ENCODE measurements around the gene SALL1.

The SALL1 gene

DNA sequence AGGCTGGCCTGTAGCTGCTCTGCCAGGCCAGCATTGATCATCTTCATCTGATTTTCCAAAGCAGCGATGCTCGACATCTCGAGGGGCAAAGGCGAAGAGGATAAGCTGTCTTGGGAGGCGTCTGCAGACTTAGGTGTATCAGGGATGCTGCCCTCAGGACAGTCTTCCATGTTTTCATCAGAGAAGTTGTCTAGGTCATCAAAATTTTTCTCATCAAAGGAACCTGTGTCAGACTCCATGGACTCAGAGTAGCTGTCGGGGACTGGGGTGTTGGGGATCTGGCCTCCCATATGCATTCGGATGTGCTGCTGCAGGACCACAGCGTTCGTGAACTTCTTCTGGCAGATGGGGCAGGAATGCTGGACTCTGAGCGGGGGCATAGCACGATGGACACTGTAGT lies 11.5 kb downstream of the SALL1 start:
- no peak for DNase-seq

- no peak for DNase-seq
Observed at GRCh38 chr16:51138178-51138577, 12.9 kb downstream of the SALL1 start.

- DNase-seq, result no peak
Observed at GRCh38 chr16:51137097-51137496, 14.0 kb downstream of the SALL1 start.

DNA sequence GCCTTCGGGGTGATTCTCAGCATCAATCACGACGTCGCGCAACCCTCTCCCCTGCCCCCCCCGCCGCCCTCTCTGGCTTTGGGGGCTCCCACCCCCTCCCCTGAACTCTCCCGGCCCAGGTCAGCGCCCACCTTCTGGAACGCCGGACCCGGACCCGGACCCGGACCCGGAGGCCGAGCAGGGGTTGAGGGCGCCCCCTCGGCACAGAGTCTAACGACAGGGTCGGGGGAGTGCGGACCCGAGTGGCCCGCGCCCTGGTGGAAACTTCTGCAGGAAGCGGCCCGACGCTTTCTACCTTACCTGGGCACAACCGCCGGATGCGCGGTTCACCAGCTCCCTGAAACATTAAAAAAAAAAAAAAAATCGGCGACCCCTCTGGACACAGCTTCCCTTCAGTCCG lies 16.2 kb downstream of the SALL1 start:
- no peak for DNase-seq

GRCh38 chr16:51134269-51134812 lies 16.7 kb downstream of the SALL1 start:
- no peak for DNase-seq

- no peak for DNase-seq
Observed at GRCh38 chr16:51133688-51134087, 17.4 kb downstream of the SALL1 start.

DNA sequence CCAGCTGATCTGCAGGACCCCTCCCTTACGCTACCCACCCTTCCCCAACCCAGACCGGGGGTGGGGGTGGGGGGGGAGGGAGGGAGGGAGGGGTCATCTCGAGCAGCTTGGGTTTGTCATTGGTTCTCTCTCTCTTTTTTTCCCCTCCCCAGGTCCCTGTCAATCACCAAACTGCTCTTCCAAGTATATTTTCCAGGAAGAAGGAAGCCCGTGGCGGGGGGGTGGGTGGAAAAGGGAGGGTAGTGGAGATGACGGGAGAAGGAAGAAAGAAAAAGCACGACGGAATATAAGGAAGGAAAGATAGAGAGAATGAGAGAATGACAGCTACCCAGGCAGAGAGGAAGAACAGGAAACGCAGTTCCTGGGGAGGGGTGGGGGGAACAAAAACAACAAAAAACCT lies 17.9 kb downstream of the SALL1 start:
- DNase-seq, result no peak

DNA sequence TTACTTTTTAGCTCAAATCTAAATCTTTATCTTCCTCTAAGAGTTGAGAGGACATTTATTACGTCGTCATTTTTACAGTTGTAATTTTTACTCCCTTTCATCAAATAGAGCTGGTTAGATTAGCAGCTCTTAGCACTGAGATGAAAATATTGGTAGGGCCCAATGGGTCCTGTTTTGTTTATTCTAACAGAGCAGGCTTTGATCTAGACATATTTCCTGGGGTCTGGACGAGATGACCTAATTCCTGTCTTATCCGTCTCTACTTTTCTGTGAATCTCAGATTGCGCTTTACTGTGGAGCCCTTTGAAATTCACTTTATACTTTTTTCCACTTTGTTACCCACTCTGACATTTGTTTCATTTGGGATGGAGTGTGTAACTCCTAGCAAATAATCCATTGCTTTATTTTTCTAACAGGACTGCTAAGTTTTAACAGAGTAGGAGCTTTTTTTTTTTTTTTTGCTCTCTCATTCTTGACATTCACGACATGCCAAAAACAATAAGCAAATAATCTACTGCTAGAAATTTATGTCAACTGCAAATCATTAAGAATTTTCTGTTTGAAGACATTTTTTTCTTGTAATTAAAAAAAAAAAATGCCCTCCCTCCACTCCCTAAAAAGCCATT lies 18.5 kb downstream of the SALL1 start:
- no peak for DNase-seq

GRCh38 chr16:51131619-51132018 lies 19.5 kb downstream of the SALL1 start:
- DNase-seq, result no peak

DNA sequence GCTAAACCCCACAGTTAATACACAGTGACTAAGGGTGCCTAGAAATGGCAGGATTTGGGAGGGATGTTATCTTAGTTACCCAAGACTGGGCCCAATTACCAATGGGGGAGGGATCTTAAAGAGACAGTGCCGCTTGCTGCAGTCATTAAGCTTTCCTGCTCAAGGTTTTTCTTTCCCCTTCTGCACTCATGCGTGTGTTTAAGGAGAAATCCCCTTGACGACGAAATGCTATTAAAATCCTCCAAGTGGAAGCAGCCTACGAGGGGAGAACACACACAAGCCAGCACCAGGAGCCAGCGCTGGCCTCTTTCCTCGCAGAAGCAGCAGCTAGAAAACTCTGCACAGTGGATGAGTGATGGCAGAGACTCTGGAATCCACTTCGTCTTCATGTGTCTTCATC lies 22.0 kb downstream of the SALL1 start:
- DNase-seq, result no peak

GRCh38 chr16:51125992-51126391 lies 25.1 kb downstream of the SALL1 start:
- DNase-seq, result no peak

DNA sequence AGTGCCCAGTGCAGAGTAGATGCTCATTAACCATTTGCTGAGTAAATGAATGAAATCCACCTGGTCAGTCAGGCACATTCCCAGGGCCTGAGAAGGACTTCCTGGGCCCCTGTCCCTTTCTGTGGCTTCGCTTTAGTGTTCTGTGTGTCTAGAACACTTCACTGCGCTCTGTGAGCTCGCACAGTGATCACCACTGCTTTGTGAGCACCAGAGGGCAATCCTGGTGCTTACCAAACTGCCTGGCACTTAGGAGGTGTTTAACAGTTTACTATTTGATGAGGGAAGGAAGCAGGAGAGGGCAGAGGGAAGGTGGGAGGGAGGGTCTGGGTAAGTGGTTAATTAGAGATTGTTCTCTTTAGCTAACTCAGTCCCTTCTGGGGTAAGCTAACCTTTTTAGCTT lies 26.2 kb downstream of the SALL1 start:
- DNase-seq, result no peak

DNA sequence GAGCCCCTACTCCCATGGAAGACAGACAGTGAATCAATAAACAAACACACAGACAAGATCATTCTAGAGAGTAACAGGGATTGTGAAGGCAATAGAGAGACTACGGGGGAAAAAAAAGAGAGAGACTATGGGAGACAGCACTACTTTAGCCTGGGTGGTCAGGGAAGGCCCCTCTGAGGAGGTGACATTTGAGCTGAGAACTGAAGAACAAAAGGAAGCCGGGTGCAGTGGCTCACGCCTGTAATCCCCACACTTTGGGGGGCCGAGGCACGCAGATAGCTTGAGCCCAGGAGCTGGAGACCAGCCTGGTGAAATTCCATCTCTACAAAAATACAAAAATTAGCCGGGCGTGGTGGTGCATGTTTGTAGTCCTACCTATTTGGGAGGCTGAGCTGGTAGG lies 29.2 kb downstream of the SALL1 start:
- DNase-seq, result no peak

DNA sequence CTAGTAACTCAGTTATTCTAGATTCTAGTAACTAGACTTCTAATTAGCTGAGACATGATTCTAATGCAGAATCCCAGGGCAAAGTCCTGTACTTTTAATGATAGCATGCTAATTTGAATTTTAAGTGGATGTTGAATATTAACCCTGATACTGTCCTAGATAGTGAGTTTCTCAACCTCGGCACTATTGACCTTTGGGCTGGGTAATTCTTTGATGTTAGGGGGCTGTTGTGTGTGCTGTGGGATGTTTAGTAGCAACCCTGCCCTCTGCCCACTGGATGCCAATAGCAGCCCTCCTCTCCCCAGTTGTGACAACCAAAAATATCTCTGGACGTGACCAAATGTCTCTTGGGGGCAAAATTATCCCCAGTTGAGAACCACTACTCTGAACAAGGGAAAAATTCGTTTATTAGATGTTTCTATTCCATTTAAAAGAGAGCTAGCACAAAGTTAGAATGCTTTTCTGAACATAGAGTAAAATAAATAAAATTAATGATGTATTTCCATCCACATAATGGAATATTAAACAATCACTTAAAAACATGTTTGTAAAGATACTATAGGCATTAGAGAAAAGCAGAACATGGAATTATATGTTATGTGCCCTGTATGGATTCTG lies 30.2 kb downstream of the SALL1 start:
- no peak for DNase-seq

GRCh38 chr16:51119973-51120729 lies 30.9 kb downstream of the SALL1 start:
- no peak for DNase-seq

DNA sequence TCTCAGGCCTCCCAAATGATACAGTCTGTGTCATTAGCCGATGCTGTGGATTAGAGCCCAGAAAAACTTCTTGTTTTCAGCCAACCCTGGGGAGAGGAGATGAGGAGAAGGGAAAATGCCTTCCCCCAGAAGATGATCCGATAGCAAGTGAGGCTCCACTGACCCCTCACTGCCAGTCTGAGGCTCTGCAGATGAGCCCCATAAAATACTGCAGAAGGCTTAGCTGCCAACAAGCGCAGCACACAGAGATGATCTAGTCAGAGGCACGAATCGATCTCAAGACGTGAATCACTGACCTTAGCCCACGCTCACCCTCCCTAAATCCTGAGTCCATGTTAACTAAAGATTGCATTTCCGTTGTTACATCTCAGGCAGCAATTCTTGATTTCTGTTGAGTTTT lies 31.5 kb downstream of the SALL1 start:
- no peak for DNase-seq

DNA sequence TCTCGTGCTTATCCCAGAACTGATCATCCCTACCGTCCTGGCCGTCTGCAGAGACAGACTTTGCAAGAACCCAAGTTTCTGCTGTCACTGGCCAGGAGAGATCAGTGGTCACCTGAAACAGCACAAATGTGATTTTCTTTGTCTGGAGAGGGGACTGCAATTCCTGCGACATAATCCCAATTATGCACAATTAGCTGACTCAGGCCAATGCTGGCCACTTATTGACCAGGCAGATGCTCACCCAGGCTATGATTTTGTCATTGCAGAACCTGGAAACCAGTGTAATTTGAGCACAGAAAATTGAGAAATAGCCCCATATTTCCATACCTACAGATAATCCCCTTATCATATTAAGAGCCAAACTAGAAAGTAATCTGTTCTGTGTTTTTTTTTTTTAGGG lies 34.7 kb downstream of the SALL1 start:
- DNase-seq, result no peak

DNA sequence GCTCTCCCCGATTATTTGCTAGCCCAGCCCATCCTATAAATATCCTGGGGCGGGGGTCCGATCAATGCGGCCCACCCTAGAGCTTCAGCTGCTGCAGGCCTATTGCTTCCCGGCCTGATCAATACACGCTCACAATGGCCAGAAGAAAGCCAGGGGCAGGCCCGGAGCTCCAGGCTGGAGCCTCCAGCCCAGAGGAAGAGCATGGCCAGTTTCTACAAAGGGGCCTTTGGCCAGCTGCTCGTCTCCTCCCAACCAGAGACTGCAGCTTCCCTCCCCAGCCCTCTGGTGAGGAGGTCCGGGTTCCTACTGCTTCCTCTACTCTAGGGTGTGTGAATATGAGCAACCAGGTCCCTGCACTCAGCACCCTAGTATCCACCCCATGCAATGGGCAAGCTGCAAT lies 36.7 kb downstream of the SALL1 start:
- DNase-seq, result no peak

GRCh38 chr16:51113236-51114125 lies 37.6 kb downstream of the SALL1 start:
- no peak for DNase-seq

DNA sequence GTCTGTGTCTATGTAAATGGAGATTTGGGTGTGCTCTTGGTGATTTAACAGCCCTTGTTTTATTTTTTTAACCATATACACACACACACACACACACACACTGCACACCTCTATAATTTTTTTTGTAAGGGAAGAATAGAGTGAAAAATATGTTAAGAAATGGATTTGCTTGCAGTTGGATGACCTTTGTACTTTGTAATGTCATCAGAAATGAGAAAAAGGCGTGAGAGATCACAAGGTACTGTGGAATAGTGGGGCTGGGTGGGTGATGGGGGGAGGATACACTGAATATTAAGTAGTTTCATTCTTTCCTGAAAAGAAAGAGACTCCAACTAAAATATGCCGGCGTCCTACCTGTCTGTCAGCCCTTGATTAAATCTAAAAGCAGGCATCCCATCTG lies 38.7 kb downstream of the SALL1 start:
- no peak for DNase-seq

GRCh38 chr16:51111759-51112158 lies 39.3 kb downstream of the SALL1 start:
- no peak for DNase-seq

DNA sequence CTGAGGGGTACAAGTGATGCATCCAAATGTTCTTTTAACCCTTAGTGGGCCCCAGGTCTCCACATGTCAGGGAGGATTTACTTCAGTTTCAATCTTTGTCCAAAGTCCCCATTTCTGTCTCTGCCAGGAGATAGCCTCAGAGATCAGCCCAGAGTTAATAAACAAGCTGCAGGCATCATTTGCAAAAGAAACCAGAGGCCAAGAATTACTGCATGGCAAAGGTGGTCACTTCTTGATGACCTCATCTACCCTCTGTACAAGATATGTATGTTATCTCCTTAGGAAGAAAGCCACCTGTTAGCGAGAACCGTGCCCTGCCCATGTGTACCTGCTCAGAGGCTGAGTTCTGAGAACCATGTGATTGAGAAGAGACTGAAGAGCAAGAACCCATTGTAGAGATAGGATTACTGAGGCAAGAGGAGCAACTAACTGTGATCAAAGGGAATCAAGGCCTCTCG lies 40.3 kb downstream of the SALL1 start:
- no peak for DNase-seq

DNA sequence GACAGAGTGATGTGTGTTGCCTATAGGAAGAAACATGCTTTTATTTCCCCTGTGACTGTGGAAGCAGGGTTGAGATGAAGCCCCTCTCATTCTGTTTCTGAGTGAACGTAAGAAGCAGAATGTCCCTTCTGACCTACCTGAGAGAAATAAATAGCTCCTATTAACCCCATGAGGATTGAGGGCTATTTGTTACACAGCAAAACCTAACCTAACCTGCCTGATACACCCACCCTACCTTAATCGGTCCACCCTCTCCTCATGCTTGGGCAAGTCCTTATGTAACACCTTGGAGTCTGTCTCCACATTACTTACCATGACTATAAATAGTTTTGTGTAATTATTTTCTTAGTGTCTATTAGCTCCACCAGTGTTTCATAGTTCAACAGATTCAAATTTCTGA lies 41.9 kb downstream of the SALL1 start:
- DNase-seq, result no peak
